CD4-positive, alpha-beta memory T cell (primary cell): Measurements from ENCODE around the gene SMARCAL1. TPM values are rescaled to one million over a fixed set of nuclear protein-coding genes. Genes with fewer than 3 reads are reported as not detected.

Experiments used
- CTCF ChIA-PET: fragments of 350-600 bp; sonication (Branson Sonifier 250); formaldehyde crosslinking; loops from one replicate; lab custom pipeline; 2021; ENCODE audit warnings: inconsistent platforms; ENCODE audit not compliant: partially characterized antibody; lab: Charles Lee
- POLR2A ChIA-PET: fragments of 350-600 bp; sonication (Branson Sonifier 250); formaldehyde crosslinking; loops from one replicate; lab custom pipeline; 2021; ENCODE audit not compliant: partially characterized antibody; lab: Charles Lee
- DNase-seq, 5 donors: peaks; one replicate each; pipeline versions ENCODE4 v3.0.0 to v3.0.0-alpha.2; 2020 to 2022; ENCODE audit warnings: mixed read lengths in 1 of 5
- H3K27ac ChIP-seq: one replicate; pipeline ENCODE4 v1.7.0; 2013; ENCODE audit warnings: low read depth, low read length
- H3K27me3 ChIP-seq: 2 replicates; pipeline ENCODE4 v1.7.0; 2013; ENCODE audit warnings: mild to moderate bottlenecking, low read length, moderate library complexity; ENCODE audit not compliant: insufficient read depth
- H3K36me3 ChIP-seq: 2 replicates; pipeline ENCODE4 v1.7.0; 2013; ENCODE audit warnings: mild to moderate bottlenecking, low read length, moderate library complexity; ENCODE audit not compliant: insufficient read depth
- H3K4me1 ChIP-seq: 2 replicates; pipeline ENCODE4 v1.7.0; 2013; ENCODE audit warnings: mild to moderate bottlenecking, low read length, moderate library complexity; ENCODE audit not compliant: insufficient read depth
- H3K4me3 ChIP-seq, 2 donors: one replicate each; pipeline ENCODE4 v1.7.0; 2013; ENCODE audit warnings: low read length in 2 of 2, mild to moderate bottlenecking in 1 of 2
- H3K9me3 ChIP-seq, 2 donors: one replicate each; pipeline ENCODE4 v1.7.0; 2013; ENCODE audit warnings: low read length in 2 of 2, control low read depth in 1 of 2; ENCODE audit not compliant: control insufficient read depth in 1 of 2
- H3K27ac Mint-ChIP-seq, 7 donors: one replicate each; pipeline ENCODE4 v1.8.0; 2020 to 2021; ENCODE audit warnings: mixed read lengths in 7 of 7, mild to moderate bottlenecking in 6 of 7, inconsistent platforms in 3 of 7, moderate library complexity in 3 of 7
- H3K27me3 Mint-ChIP-seq, 2 donors: one replicate each; pipeline ENCODE4 v1.8.0; 2020 to 2021; ENCODE audit warnings: mixed read lengths in 2 of 2
- H3K36me3 Mint-ChIP-seq, 2 donors: one replicate each; pipeline ENCODE4 v1.8.0; 2020 to 2021; ENCODE audit warnings: mixed read lengths in 2 of 2, inconsistent platforms in 1 of 2, mild to moderate bottlenecking in 1 of 2
- H3K4me1 Mint-ChIP-seq, 4 donors: one replicate each; pipeline ENCODE4 v1.8.0; 2020 to 2021; ENCODE audit warnings: mixed read lengths in 4 of 4, mild to moderate bottlenecking in 1 of 4
- H3K4me3 Mint-ChIP-seq, 8 donors: one replicate each; pipeline ENCODE4 v1.8.0; 2020 to 2021; ENCODE audit warnings: mixed read lengths in 8 of 8, mild to moderate bottlenecking in 7 of 8, moderate library complexity in 6 of 8, inconsistent platforms in 3 of 8
- H3K9me3 Mint-ChIP-seq, 8 donors: one replicate each; pipeline ENCODE4 v1.8.0; 2020 to 2021; ENCODE audit warnings: mixed read lengths in 8 of 8, mild to moderate bottlenecking in 5 of 8, inconsistent platforms in 3 of 8, moderate library complexity in 1 of 8
- intact Hi-C: fragments of 100-400 bp; cut with micrococcal nuclease; formaldehyde crosslinking; loops from one replicate; pipeline ENCODE4 v1.15.1; 2023
- polyA plus RNA-seq, 2 donors: library from polyadenylated mRNA; unstranded; fragments of 300-500 nt; fragmentation: Illumina TruSeq; gene quantifications; one replicate each; pipeline ENCODE4 v1.2.3, GENCODE V29; 2021
- total RNA-seq, 2 experiments: library from RNA; stranded (reverse); gene quantifications; one replicate each; pipeline ENCODE4 v1.2.3, GENCODE V29; 2021

Gene SMARCAL1
- total and polyA plus RNA-seq, 4 experiments from 2014 or later = 16.3 to 26.3 (median 24.1) TPM

DNA sequence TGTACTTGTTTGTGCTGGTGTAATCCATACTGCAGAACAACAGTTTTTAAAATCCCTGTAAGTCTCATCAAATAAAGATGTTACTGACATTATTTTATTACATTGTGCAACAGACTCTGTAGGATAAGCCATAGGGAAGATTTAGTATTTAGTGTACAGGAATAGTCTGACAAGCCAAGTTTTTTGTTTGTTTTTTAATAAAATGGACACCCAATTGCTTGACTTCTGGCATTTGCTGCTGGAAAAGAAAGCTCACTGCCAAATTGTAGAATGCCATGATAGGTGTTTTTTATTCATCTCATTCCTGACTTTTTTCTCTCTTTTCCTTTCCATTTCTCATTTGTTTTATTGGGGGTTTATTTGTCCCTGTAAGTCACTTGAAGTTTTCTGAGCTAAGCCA is 38.1 kb downstream of the SMARCAL1 start:
- intact Hi-C loops = no loop called here
- Histone ChIP-seq H3K9me3 (no peaks in the 10 kb centered on the region), H3K4me1 (no peaks in the 10 kb centered on the region), H3K27ac (no peak overlapping the region), H3K4me3 (no peak overlapping the region), H3K36me3 (peaks cover 69% of the 10 kb centered on the region), H3K27me3 (no peaks in the 10 kb centered on the region)
- no peaks in the 10 kb centered on the region for H3K4me1 Mint-ChIP-seq
- POLR2A ChIA-PET = no interaction called here
- H3K9me3 Mint-ChIP-seq = peaks cover 0 to 9% (median 5%) of the 10 kb centered on the region in 8 donors
- no peak overlapping the region for H3K27ac Mint-ChIP-seq
- no peaks in the 10 kb centered on the region for H3K27me3 Mint-ChIP-seq
- CTCF ChIA-PET = interaction anchor here (1.4 kb wide), 1 partner anchor 29 kb away, joined by 3 read pairs; no protein-coding TSS in a partner anchor
- H3K4me3 Mint-ChIP-seq = no peak overlapping the region
- no peak for DNase-seq
- H3K36me3 Mint-ChIP-seq = peaks cover 86 to 88% of the 10 kb centered on the region in 2 donors

DNA sequence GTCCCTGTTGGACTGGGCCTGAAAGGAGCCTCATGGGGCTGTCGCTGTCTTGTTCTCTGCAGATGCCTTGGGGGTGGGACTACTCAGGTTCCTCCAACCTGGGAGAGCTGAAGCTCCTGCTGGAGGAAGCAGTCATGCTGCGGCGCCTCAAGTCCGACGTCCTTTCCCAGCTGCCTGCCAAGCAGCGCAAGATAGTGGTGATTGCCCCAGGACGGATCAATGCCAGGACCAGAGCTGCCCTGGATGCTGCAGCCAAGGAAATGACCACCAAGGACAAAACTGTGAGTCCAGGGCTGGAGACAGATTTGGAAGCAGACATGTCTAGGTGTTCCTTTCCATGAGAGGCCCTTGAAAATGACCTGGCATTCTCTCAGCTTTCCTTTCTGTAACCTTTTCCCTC is 38.5 kb downstream of the SMARCAL1 start:
- DNase-seq = no peak
- Histone ChIP-seq H3K4me3 (no peak overlapping the region), H3K27me3 (no peaks in the 10 kb centered on the region), H3K4me1 (no peaks in the 10 kb centered on the region), H3K9me3 (no peaks in the 10 kb centered on the region), H3K36me3 (peaks cover 69% of the 10 kb centered on the region), H3K27ac (no peak overlapping the region)
- no peak overlapping the region for H3K27ac Mint-ChIP-seq
- H3K4me3 Mint-ChIP-seq = no peak overlapping the region
- intact Hi-C loops = no loop called here
- ChIA-PET POLR2A (no interaction called here), CTCF (interaction anchor here (1.4 kb wide), 1 partner anchor 29 kb away, joined by 3 read pairs; no protein-coding TSS in a partner anchor)
- peaks cover 86 to 87% of the 10 kb centered on the region in 2 donors for H3K36me3 Mint-ChIP-seq
- no peaks in the 10 kb centered on the region for H3K4me1 Mint-ChIP-seq
- H3K27me3 Mint-ChIP-seq = no peaks in the 10 kb centered on the region
- H3K9me3 Mint-ChIP-seq = peaks cover 0 to 9% (median 5%) of the 10 kb centered on the region in 8 donors

DNA sequence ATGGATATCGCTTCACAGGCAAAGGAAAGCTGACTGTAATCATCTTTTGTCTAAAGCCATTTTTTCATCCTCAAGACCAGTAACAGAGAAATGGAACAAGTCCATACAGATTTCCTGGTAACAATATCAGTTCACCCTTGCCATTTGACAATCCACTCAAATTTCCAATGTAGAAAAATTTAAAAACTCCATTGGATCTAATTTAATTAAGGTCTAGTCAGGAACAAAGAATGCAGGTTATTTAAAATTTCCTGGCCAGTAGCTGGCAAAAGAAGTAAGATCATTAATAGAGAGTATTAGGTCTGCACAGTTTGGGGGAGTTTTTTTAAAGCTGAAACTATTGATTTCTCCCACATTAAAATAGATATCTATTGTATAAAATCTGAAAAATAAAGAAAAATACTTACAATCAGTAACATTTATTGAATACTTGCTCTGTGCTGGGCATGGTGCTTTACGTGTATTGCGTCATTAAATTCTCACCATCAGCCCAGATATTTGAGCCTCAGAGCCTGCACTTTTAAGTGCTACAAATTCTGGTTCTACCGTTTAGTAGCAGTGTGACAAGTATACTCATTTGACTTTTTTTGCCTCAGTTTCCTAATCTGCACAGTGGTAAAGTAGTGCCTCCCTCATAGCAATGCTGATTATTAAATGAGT is 41.8 kb downstream of the SMARCAL1 start:
- CTCF ChIA-PET = no interaction called here
- Mint-ChIP-seq H3K36me3 (peaks cover 57 to 58% of the 10 kb centered on the region in 2 donors), H3K4me1 (no peaks in the 10 kb centered on the region), H3K4me3 (no peak overlapping the region), H3K9me3 (peaks cover 0 to 3% (median 0%) of the 10 kb centered on the region in 8 donors), H3K27ac (no peak overlapping the region), H3K27me3 (no peaks in the 10 kb centered on the region)
- DNase-seq = no peak
- H3K27me3 ChIP-seq = no peaks in the 10 kb centered on the region
- H3K4me1 ChIP-seq = no peaks in the 10 kb centered on the region
- no peaks in the 10 kb centered on the region for H3K9me3 ChIP-seq
- no peak overlapping the region for H3K4me3 ChIP-seq
- no peak overlapping the region for H3K27ac ChIP-seq
- POLR2A ChIA-PET = no interaction called here
- intact Hi-C loops = no loop called here
- H3K36me3 ChIP-seq = peaks cover 45% of the 10 kb centered on the region

DNA sequence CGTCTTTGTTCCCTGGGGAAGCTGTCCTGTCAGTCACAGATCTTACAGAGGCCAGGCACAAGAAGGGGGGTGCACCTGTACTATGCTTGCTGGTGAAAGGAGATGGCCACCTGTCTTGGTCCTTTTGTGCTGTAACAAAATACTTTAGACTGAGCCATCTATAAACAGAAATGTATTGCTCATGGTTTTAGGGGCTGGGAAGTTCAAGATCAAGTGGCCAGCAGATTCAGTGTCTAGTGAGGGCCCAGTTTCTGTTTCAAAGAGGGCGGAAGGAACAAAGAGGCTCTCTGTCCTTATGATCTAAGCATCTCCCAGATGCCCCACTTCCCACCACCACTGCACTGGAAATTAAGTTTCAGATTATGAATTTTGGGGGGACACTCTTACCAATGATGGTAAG is 50.9 kb downstream of the SMARCAL1 start:
- H3K4me3 Mint-ChIP-seq = no peak overlapping the region
- no peaks in the 10 kb centered on the region for H3K27me3 Mint-ChIP-seq
- H3K9me3 Mint-ChIP-seq = no peaks in the 10 kb centered on the region
- Histone ChIP-seq H3K4me1 (no peaks in the 10 kb centered on the region), H3K9me3 (no peaks in the 10 kb centered on the region), H3K36me3 (no peaks in the 10 kb centered on the region), H3K4me3 (no peak overlapping the region), H3K27me3 (no peaks in the 10 kb centered on the region), H3K27ac (no peak overlapping the region)
- H3K36me3 Mint-ChIP-seq = peaks cover 36 to 44% of the 10 kb centered on the region in 2 donors
- peak overlapping the region in 3 of 7 donors; percentile 10 to 25 (median 12) for H3K27ac Mint-ChIP-seq
- no peaks in the 10 kb centered on the region for H3K4me1 Mint-ChIP-seq
- intact Hi-C loops = no loop called here
- ChIA-PET POLR2A (no interaction called here), CTCF (no interaction called here)
- no peak for DNase-seq

DNA sequence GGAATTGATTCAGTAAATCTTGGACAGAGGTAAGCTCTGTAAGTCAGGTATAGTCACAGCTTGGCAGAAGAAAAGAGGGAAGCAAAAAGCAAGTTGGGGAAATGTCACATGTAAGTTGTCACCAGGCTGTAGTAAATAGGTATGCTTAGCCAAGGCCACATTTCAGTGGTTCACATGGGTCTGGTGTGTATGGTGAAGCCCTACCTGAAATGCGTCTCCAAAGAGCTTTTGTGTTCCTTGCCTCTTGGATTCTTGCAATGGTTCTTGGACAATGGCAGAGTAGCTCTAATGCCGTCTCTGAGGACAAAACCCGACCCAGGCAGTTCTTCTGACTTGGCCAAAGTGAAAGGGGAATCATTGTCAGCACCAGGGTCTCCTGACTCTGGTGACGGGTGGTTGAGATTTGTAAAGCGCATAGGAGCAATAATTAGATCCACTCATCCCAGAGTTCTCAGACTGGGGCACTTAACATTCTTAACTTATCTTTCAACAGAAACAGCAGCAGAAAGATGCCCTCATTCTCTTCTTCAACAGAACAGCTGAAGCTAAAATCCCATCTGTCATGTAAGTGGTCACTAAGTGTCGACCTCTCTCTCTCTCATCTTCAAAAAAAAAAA is 51.9 kb downstream of the SMARCAL1 start:
- Mint-ChIP-seq H3K4me3 (no peak overlapping the region), H3K4me1 (no peaks in the 10 kb centered on the region), H3K27me3 (no peaks in the 10 kb centered on the region), H3K27ac (peak overlapping the region in 1 of 7 donors; percentile 61), H3K36me3 (peaks cover 36 to 49% of the 10 kb centered on the region in 2 donors), H3K9me3 (no peaks in the 10 kb centered on the region)
- no peak overlapping the region for H3K4me3 ChIP-seq
- no peak overlapping the region for H3K27ac ChIP-seq
- no peaks in the 10 kb centered on the region for H3K4me1 ChIP-seq
- intact Hi-C loops = no loop called here
- DNase-seq = no peak
- H3K36me3 ChIP-seq = no peaks in the 10 kb centered on the region
- no peaks in the 10 kb centered on the region for H3K9me3 ChIP-seq
- CTCF ChIA-PET = no interaction called here
- H3K27me3 ChIP-seq = no peaks in the 10 kb centered on the region
- POLR2A ChIA-PET = no interaction called here

DNA sequence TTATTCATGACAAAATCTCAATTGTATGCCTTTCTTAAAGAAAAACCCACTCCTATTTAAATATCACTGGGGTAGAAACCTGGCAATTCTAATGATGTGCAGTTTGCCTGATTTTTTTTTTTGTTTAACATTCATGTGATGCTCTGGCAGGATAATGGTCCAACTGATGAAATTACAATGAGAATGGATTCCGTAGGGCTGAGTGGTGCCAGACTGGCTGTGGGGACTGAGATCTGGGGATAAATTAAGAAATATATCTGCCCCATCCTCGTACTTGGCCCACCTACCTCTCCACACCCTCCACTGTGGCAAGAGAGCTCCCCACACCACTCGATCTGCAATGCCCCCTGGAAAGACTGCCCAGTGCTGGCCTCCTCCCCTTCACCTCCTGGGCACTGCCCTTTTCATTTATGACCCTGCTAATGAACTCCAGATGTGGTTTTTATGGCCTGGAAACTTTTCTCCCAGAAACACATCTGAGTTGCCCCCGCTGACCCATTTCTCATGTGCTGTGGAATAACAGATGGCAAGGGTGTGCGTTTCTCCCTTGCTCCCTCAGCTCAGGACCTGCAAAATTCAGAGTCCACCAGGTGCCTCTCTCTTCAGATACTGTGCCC is 53.4 kb downstream of the SMARCAL1 start:
- Mint-ChIP-seq H3K27ac (peak overlapping the region in 1 of 7 donors; percentile 24), H3K9me3 (no peaks in the 10 kb centered on the region), H3K27me3 (no peaks in the 10 kb centered on the region), H3K4me3 (no peak overlapping the region), H3K36me3 (peaks cover 41 to 53% of the 10 kb centered on the region in 2 donors), H3K4me1 (no peaks in the 10 kb centered on the region)
- POLR2A ChIA-PET = no interaction called here
- H3K4me1 ChIP-seq = no peaks in the 10 kb centered on the region
- H3K27ac ChIP-seq = no peak overlapping the region
- no peak overlapping the region for H3K4me3 ChIP-seq
- no peak for DNase-seq
- no peaks in the 10 kb centered on the region for H3K27me3 ChIP-seq
- no peaks in the 10 kb centered on the region for H3K9me3 ChIP-seq
- intact Hi-C loops = no loop called here
- CTCF ChIA-PET = no interaction called here
- H3K36me3 ChIP-seq = no peaks in the 10 kb centered on the region

DNA sequence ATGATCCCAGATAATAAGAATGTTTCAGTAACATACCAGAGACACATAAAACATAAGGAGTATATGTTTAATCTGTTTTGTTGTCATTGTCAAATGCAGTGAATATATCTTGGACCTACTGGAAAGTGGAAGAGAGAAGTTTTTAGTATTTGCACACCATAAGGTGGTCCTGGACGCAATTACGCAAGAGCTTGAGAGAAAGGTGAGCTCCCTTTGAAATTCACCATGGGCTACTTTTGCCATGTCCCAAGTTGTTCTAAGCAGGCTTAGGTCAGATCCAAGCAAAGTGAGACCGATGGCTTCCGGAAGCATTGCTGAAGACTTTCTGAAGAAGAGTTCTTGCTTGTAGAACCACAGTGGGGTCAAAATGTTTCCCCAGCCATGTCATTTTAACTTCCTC is 55.6 kb downstream of the SMARCAL1 start:
- no peaks in the 10 kb centered on the region for H3K36me3 ChIP-seq
- H3K4me1 ChIP-seq = no peaks in the 10 kb centered on the region
- no peak for DNase-seq
- H3K4me3 ChIP-seq = no peak overlapping the region
- Mint-ChIP-seq H3K27me3 (no peaks in the 10 kb centered on the region), H3K4me1 (no peaks in the 10 kb centered on the region), H3K4me3 (no peak overlapping the region), H3K27ac (no peak overlapping the region), H3K36me3 (peaks cover 37 to 52% of the 10 kb centered on the region in 2 donors), H3K9me3 (no peaks in the 10 kb centered on the region)
- H3K9me3 ChIP-seq = no peaks in the 10 kb centered on the region
- no peaks in the 10 kb centered on the region for H3K27me3 ChIP-seq
- no peak overlapping the region for H3K27ac ChIP-seq
- ChIA-PET CTCF (interaction anchor here (0.6 kb wide), 1 partner anchor 1677 kb away, joined by 3 read pairs; no protein-coding TSS in a partner anchor), POLR2A (no interaction called here)
- intact Hi-C loops = no loop called here
